NK-92 (cell line): ENCODE measurements around the gene SLC30A7.
"Not testable (repeated sequence)": the region's sequence is repeated elsewhere in the genome, so short reads cannot be mapped to it uniquely, and the experiment has no call there.

Experiments
- DNase-seq: peaks from one replicate; lab custom pipeline; 2025; ENCODE audit not compliant: unreplicated experiment; lab: John Stamatoyannopoulos, UW

The SLC30A7 gene

DNA sequence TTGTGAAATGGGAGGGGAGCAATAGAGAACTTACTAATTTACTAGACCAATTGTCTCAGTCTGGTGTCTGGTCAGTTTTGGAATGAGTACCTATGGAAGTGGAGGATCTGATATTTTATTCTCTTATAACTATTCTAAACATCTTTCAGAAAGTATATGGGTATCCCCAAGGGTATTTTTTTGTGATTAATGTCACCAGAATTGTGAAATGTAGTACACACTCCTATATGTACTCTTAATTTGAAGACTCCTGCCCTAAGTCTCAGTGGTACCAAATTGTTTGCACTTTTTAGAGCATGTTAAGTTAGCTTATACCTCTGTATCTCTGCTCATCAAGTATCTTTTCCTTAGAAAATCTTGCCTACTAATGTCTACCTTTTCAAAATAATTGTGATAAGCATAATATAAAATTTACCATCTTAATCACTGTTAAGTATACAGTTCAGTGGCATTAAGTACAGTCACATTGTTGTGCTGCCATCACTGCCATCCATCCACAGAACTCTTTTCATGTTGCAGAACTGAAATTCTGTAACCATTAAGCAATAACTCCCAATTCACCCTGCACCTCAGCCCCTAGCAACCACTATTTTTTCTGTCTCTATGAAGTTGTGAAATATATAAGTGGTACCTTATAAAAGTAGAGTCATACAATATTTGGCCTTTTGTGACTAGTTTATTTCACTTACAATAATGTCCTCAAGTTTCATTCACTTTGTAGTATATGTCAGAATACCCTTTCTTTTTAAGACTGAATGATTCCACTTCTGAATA is 40.5 kb downstream of the SLC30A7 start:
- DNase-seq, result no peak

GRCh38 chr1:100941098-100941527 is 45.2 kb downstream of the SLC30A7 start:
- no peak for DNase-seq

- DNase-seq, result no peak
Observed at GRCh38 chr1:100941580-100942216, 45.8 kb downstream of the SLC30A7 start.

DNA sequence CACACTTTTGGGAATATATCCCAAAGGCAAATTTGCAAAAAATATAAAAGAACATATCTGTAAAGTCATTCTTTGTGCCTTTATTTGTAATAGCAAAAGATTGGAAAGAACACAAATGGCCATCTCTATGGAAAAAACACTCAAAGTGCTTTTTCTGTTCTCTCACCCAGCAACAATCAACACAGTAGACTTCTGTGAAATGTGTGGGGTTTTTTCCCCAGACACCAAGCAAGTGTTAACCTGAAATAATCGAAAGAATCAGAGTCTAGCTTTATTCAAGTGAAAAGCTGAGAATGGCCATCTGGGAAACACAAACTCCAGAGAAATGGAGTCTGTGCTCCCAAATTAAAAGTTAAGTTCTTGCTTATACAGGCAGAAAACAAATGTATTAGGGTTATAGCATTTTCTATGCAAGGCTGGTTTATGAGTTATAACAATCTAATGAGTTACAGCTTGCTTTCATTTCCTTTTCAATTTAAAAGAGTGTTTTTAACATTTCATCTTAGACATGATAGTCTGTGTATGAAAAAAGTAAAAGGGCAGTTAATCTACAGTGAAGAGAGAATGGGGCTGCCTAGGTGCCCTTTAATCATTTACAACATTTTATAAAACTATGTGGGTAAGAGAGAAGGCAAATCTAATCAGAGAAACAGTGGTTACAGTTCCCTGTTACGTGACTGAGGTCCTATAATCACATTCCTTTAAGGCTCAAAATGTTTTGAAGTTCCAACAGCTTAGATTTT is 46.6 kb downstream of the SLC30A7 start:
- DNase-seq, result no peak

DNA sequence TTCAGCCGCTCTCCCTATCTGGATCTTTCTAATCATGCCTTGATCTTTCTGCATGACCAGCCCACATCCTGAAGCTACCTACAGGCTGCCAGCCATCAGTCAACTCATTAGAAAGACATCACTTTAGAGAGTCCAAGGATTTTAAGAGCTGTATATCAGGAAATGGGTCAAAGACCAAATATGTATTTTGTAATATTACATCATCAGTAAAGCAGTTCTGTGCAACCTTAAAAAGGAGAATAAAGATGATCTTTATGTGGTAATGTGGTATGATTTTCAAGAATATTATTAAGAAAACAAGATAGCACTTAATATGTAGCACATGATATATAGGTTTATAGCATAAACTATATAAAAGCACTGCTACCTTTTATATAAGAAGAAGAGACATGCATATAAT is 47.6 kb downstream of the SLC30A7 start:
- no peak for DNase-seq

DNA sequence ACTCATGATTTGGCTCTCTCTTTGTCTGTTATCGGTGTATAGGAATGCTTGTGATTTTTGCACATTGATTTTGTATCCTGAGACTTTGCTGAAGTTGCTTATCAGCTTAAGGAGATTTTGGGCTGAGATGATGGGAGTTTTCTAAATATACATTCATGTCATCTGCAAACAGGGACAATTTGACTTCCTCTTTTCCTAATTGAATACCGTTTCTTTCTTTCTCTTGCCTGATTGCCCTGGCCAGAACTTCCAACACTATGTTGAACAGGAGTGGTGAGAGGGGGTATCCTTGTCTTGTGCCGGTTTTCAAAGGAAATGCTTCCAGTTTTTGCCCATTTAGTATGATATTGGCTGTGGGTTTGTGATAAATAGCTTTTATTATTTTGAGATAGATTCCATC is 50.2 kb downstream of the SLC30A7 start:
- not testable (repeated sequence) for DNase-seq

- DNase-seq, result not testable (repeated sequence)
Observed at GRCh38 chr1:100947816-100948215, 51.9 kb downstream of the SLC30A7 start.

DNA sequence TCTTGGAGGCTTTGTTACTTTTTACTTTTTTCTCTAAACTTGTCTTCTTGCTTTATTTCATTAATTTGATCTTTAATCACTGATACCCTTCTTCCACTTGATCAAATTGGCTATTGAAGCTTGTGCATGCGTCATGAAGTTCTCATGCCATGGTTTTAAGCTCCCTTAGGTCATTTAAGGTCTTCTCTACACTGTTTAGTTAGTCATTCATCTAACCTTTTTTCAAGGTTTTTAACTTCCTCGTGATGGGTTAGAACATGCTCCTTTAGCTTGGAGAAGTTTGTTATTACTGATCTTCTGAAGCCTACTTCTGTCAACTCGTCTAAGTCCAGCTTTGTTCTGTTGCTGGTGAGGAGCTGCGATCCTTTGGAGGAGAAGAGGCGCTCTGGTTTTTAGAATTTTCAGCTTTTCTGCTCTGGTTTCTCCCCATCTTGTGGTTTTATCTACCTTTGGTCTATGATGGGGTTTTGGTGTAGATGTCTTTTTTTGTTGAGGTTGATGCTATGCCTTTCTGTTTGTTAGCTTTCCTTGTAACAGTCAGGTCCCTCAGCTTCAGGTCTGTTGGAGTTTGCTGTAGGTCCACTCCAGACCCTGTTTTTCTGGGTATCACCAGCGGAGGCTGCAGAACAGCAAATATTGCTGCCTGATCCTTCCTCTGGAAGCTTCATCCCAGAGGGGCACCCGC is 53.0 kb downstream of the SLC30A7 start:
- DNase-seq, result not testable (repeated sequence)

GRCh38 chr1:100949515-100950158 is 53.7 kb downstream of the SLC30A7 start:
- not testable (repeated sequence) for DNase-seq

DNA sequence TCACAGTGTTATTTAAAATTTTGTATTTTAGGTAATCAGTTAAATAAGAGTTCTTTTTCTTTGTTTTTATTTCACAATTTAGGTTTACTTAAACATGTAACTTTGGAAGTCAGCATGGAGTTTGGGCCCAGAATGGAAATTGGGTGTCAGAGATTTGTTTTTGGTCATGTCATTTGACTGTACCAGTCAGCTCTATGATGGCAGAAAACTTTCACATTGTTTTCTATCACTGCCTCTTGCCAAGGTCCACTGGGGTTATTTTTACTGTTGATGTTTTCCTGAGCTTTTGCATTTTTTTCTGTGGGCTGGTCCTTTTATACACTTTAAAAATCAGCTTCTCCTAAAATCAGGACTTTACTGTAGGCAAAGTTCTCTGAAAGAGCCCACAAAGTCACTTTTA is 54.4 kb downstream of the SLC30A7 start:
- no peak for DNase-seq

DNA sequence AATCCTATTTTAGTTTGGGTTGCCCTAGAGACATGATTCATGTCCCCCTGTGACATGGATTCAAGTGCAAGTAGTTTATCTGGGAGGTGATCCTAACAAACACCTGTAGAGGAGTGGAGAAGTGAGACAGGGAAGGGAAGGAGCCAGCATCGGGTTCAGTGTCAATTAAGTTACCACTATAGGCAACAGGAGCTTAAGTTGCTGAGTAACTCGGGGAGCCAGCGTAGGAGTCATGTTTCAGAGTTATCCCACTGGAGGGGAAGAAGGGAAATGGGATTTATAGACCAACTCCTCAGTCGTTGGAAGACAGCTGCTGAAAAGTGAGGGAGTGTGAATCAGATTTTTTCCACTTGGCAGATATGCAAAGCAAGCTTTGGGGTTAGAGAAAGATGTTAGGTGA is 54.9 kb downstream of the SLC30A7 start:
- DNase-seq, result no peak

DNA sequence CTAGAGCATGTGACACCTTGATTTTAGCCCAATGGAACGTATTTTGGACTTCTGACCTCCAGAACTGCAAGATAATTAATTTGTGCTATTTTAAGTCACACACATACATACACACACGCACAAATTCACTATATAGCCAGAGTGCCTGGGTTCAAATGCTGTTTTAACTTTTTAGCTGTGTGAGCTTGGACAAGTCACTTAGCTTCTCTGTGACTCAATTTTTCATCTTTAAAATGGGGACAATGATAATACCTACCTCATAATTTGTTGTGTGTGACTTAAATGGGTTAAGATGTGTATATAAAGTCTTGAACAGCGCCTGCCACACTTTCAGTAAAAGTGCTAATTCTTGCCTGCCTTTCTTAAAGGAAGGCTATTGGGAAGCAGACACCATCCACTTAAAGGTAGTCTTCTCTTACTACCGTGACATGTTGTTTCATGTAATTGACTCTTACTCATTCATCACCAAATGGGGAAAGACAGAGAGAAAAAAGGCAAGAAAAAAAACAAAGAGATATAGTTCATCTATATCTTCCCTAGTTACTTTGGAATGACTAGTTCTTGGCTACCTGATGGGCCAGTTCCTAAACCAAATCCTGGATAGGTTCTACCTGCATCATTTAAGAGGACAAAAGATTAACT is 56.3 kb downstream of the SLC30A7 start:
- DNase-seq, result no peak

- DNase-seq, result not testable (repeated sequence)
Observed at GRCh38 chr1:100952970-100953369, 57.1 kb downstream of the SLC30A7 start.

- no peak for DNase-seq
Observed at GRCh38 chr1:100953960-100954730, 58.3 kb downstream of the SLC30A7 start.

DNA sequence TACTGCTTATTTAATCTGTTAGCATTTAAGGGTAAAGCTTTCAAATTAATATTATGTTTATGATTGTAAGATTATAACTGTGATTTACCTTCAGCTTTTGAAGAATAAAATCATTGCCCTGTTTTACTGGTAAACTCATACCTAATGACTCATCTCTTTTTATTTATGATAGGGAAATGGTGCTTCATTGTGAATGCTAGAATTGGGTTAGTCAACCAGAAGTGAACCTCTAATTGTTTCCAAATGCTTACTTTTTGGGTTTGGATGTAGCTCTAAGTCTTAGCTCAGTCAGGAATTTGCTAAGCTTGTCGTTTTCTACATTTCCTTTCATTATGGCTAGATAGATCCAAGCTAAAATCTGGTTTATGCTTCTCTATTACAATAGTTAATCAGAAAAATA is 59.4 kb downstream of the SLC30A7 start:
- no peak for DNase-seq

- no peak for DNase-seq
Observed at GRCh38 chr1:100959502-100960060, 63.7 kb downstream of the SLC30A7 start.

GRCh38 chr1:100960098-100960497 is 64.2 kb downstream of the SLC30A7 start:
- no peak for DNase-seq

DNA sequence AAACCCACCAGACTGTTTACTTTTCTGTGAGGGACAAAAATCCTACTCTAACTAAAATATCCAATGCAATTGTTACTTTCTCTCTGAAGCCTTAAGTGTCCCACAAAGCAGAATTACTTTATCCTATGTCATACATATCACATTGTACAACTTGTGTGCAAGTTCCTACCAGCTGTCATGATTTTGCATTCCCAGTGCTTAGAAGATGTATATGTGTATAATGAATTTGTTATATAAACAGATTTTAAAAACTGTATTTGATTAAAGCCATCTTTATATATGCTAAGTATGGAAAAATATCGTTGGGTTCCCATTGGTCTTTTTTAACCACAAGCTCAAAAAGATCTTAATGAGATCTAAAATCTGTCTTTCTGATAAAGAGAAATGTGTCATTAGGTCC is 72.7 kb downstream of the SLC30A7 start:
- no peak for DNase-seq

- DNase-seq, result no peak
Observed at GRCh38 chr1:100969327-100969726, 73.4 kb downstream of the SLC30A7 start.
